HL-60 (cell line): Measurements from ENCODE around the gene CAMTA1.

Source experiments
- POLR2AphosphoS5 ChIP-seq: IDR thresholded peaks from 2 replicates; pipeline ENCODE4 v1.6.1; 2012; ENCODE audit warnings: low read depth
- TF ChIP-seq, protein P1 (sequence below): IDR thresholded peaks from one replicate; pipeline ENCODE4 v1.5.1; 2011; ENCODE audit warnings: low read length, control low read depth, inconsistent platforms; ENCODE audit not compliant: insufficient read depth

DNA sequence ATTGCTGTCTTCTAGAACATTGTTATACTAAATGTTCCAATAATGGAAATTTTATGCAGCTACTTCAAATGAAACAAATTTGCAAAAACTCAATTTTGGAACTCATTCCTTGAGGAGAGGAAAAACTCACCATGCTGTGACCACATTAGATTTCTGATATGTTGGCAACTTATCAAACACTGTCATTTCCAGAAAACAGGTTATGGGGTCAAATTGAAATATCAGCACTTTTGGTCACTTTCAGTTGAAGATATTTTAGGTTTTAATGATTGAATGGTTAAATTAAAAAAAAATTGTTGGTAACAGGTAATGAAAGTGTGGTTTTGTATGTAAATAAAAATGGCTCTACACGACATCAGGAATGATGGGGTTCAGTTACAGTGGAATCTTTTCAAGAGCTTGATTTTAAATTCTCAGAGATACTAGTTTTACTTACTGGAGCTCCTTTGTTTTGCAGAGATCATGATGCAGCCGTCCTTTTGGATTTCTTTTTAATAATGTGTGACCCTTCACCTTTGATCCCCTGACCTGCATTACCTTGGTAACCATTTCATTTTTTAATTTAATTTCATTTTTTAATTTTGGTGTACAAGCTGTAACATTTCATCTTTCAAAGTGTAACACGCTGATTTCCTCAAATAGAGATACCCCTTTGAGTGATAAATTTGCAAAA lies 86.2 kb downstream of the CAMTA1 start:
- TF ChIP-seq, protein P1, sequence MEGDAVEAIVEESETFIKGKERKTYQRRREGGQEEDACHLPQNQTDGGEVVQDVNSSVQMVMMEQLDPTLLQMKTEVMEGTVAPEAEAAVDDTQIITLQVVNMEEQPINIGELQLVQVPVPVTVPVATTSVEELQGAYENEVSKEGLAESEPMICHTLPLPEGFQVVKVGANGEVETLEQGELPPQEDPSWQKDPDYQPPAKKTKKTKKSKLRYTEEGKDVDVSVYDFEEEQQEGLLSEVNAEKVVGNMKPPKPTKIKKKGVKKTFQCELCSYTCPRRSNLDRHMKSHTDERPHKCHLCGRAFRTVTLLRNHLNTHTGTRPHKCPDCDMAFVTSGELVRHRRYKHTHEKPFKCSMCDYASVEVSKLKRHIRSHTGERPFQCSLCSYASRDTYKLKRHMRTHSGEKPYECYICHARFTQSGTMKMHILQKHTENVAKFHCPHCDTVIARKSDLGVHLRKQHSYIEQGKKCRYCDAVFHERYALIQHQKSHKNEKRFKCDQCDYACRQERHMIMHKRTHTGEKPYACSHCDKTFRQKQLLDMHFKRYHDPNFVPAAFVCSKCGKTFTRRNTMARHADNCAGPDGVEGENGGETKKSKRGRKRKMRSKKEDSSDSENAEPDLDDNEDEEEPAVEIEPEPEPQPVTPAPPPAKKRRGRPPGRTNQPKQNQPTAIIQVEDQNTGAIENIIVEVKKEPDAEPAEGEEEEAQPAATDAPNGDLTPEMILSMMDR = no peak
- no peak for TF ChIP-seq POLR2AphosphoS5
